Measurements from ENCODE around the gene MEN1. TPM values are rescaled to one million over a fixed set of nuclear protein-coding genes. Genes with fewer than 3 reads are reported as not detected.
A peak's percentile ranks its signal among the peaks of the same experiment; 100 is the strongest.

The MEN1 gene
- total RNA-seq, 4 donors from 2014 or later, result 26.9 to 46.6 (median 36.1) TPM

DNA sequence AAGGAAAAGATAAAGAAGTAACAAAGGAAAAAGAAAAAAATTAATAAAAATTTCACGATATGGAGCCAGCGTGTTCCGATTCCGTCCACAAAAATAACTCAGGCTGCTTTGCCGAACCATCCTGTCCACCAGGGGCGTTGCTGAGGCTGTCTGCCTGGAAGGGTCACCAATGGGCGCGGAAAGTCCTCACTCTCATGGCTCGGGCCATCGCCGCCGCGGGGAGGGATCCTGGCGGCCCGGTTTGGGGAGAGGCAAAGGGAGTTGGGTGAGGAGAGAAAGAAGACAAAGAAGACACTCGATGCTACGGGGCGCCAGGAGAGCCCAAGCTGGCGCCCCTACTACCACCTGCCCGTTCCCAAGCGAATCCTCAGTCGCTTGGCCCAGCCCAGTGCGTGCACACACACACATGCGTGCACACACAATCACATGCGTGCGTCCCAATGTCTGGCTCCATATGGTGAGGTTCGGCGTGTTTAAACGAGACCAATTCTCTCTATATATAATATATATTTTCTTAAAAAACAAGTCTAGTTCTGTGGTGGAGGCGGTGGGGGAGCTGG is 45.0 kb downstream of the MEN1 start:
- 89% methylated on average over 30 of the region's 30 CpGs for WGBS
- Histone ChIP-seq H3K36me3 (peaks cover 79% of the 10 kb centered on the region), H3K9me3 (no peaks in the 10 kb centered on the region), H3K27me3 (no peaks in the 10 kb centered on the region), H3K4me1 (peaks cover 43% of the 10 kb centered on the region), H3K4me3 (no peak overlapping the region), H3K27ac (no peak overlapping the region)
- DNase-seq (ENCODE audit: low spot score in 2 of 2), result peak in 1 of 2 donors; percentile 64
- TF ChIP-seq, protein P1, sequence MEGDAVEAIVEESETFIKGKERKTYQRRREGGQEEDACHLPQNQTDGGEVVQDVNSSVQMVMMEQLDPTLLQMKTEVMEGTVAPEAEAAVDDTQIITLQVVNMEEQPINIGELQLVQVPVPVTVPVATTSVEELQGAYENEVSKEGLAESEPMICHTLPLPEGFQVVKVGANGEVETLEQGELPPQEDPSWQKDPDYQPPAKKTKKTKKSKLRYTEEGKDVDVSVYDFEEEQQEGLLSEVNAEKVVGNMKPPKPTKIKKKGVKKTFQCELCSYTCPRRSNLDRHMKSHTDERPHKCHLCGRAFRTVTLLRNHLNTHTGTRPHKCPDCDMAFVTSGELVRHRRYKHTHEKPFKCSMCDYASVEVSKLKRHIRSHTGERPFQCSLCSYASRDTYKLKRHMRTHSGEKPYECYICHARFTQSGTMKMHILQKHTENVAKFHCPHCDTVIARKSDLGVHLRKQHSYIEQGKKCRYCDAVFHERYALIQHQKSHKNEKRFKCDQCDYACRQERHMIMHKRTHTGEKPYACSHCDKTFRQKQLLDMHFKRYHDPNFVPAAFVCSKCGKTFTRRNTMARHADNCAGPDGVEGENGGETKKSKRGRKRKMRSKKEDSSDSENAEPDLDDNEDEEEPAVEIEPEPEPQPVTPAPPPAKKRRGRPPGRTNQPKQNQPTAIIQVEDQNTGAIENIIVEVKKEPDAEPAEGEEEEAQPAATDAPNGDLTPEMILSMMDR (IDR thresholded peaks at IDR 0.05), result peak in 1 of 2 donors; percentile 13
- no peak for TF ChIP-seq POLR2A (IDR thresholded peaks at IDR 0.05)

DNA sequence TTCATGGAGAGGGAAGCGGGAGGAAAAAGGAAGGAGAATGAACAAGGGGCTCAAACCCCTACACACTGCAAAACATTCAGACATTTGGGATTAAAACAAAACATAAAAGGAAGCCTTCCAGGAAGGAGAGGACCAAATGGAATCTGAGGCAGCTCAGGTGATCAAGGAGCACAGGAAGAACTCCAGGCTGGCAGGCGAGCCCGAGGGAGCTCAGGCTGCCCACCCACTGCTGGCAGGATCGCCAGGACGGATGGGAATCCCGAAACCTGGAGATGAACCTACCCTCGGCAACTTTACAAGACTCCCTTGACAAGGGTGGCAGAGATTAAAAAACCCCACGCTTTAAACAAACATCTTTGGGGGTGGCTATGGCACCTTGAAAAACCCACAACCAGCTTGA is 45.6 kb downstream of the MEN1 start:
- Histone ChIP-seq H3K36me3 (peaks cover 73% of the 10 kb centered on the region), H3K27ac (no peak overlapping the region), H3K4me3 (no peak overlapping the region), H3K4me1 (peaks cover 46% of the 10 kb centered on the region), H3K27me3 (no peaks in the 10 kb centered on the region), H3K9me3 (no peaks in the 10 kb centered on the region)
- no peak for DNase-seq (ENCODE audit: low spot score in 2 of 2)
- WGBS, result 77% methylated on average over 8 of the region's 8 CpGs
- TF ChIP-seq POLR2AphosphoS5 (IDR thresholded peaks at IDR 0.05), result no peak
- TF ChIP-seq EP300 (IDR thresholded peaks at IDR 0.05), result no peak
- no peak for TF ChIP-seq POLR2A (IDR thresholded peaks at IDR 0.05)
- TF ChIP-seq, protein P1 (IDR thresholded peaks at IDR 0.05), result no peak

DNA sequence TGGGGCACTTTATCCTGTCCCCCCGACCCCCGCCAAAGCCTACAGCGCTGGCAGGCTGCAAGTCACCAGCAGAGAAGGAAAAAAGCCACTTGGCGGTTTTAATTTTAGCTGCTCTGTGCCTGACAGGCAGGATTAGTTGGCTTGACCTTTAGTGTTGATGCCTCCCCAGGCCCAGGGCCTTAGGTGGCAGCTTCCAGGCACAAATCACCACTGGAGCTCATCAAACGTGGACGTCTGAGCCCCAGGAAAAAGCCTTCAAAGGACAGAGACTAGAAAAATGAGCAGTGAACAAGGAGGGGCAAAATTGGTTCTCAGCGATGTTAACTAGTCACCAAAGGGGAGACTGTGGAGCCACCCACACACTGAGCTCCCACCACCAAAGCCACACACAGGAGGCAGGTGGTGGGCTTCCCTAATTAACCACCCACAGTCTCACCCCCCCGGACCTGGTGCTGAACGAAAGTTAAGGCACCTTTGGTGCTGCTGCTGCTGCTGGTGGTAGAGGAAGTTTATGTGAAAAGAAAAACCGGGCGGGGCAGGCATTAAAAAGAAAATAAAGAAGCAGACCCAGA is 46.2 kb downstream of the MEN1 start:
- WGBS, result 61% methylated on average over 11 of the region's 11 CpGs
- Histone ChIP-seq H3K4me1 (peaks cover 50% of the 10 kb centered on the region), H3K27me3 (no peaks in the 10 kb centered on the region), H3K27ac (peak overlapping the region; percentile 36), H3K4me3 (no peak overlapping the region), H3K36me3 (peaks cover 67% of the 10 kb centered on the region), H3K9me3 (no peaks in the 10 kb centered on the region)
- TF ChIP-seq, protein P1 (IDR thresholded peaks at IDR 0.05), result no peak
- TF ChIP-seq POLR2A (IDR thresholded peaks at IDR 0.05) (no peak), POLR2AphosphoS5 (IDR thresholded peaks at IDR 0.05) (no peak), EP300 (IDR thresholded peaks at IDR 0.05) (no peak)
- DNase-seq (ENCODE audit: low spot score in 2 of 2), result no peak

DNA sequence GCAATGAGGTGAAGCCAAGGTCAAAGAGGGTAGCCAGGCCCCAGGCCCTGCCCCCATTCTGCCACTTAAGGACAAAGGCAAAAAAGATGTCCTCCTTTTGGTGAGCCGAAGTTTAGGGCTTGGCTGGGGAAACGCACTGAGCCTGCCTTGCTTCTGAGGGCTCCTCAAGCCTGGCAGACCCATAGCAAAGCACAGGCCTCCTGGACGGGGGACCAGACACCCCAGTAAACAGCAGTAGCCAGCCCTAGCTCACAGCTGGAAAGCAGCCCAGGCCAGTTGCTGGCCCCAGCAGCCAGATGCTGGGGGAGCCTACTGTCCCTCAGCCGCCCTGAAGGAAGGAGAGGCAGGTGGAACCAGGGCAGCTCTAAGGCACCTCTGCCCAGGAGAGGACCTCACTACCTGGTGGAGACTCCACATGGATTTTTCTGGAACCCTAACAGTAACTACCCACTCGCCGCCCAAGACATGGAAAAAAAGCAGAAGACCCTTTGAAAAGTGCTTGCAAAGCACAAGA is 46.8 kb downstream of the MEN1 start:
- WGBS, result 71% methylated on average over 6 of the region's 6 CpGs
- Histone ChIP-seq H3K9me3 (no peaks in the 10 kb centered on the region), H3K27ac (peak overlapping the region; percentile 36), H3K36me3 (peaks cover 61% of the 10 kb centered on the region), H3K4me3 (no peak overlapping the region), H3K27me3 (no peaks in the 10 kb centered on the region), H3K4me1 (peaks cover 52% of the 10 kb centered on the region)
- DNase-seq (ENCODE audit: low spot score in 2 of 2), result peak in 1 of 2 donors; percentile 72
- TF ChIP-seq EP300 (IDR thresholded peaks at IDR 0.05) (no peak), POLR2A (IDR thresholded peaks at IDR 0.05) (no peak), POLR2AphosphoS5 (IDR thresholded peaks at IDR 0.05) (no peak)
- TF ChIP-seq, protein P1 (IDR thresholded peaks at IDR 0.05), result no peak

DNA sequence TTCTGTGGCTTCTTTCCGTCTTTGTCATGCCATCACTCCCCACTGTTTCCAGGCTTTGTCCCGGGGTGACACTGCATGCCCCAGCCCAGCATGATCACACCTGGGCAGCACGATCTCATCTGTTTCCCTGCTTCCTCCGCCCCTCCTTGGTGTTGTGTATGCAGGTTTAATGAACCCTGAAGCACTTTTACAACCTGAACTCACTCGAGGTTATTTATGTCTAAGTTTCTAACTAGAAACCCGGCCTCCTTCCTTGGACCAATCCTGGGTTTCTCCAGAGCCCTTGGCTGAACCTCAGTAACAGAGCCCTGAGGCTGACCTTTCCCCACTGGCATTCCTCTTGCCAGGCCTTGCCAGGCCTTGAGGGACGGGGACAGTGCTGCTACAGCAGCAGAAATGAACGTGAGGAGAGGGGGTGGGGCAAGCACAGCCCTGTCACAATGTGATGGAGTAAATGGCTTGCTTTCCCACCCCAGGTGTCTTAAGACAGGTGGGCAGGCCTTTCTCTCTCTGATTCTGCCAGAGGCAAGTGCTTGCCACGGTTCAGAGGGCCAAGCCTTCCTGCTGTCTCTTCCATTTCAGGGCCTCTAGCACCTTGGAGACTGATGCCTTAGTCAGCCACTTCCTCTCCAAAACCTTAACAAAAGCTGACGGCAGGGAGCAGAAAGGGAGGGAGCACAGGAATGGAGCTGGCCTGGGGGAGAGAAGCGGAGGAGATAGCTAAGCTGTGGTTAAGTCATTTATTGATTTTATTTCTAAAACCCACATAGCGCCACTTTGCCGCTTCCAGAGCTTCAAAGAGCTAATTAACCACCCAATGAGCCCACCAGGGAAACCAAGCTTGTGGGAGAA is 47.5 kb downstream of the MEN1 start:
- Histone ChIP-seq H3K27me3 (no peaks in the 10 kb centered on the region), H3K36me3 (peaks cover 54% of the 10 kb centered on the region), H3K9me3 (no peaks in the 10 kb centered on the region), H3K4me1 (peaks cover 46% of the 10 kb centered on the region), H3K4me3 (no peak overlapping the region), H3K27ac (peak overlapping the region; percentile 36)
- TF ChIP-seq POLR2AphosphoS5 (IDR thresholded peaks at IDR 0.05) (no peak), EP300 (IDR thresholded peaks at IDR 0.05) (no peak)
- TF ChIP-seq, protein P1 (IDR thresholded peaks at IDR 0.05), result no peak
- peak in 1 of 2 donors; percentile 61 for DNase-seq (ENCODE audit: low spot score in 2 of 2)
- 40% methylated on average over 12 of the region's 13 CpGs for WGBS
